HEK293 (cell line): Measurements from ENCODE around the gene PRKCE.

ENCODE experiments used
- ELK4 ChIP-seq: IDR thresholded peaks from 2 replicates; pipeline ENCODE4 v1.6.1; 2011; ENCODE audit warnings: mild to moderate bottlenecking, low read depth, low read length, borderline replicate concordance
- YY1 ChIP-seq: fragments of 450-650 bp; formaldehyde crosslinking; IDR thresholded peaks from 2 replicates; pipeline ENCODE4 v1.5.1; 2018; ENCODE audit warnings: missing biosample characterization, missing genetic modification characterization
- ZSCAN30 ChIP-seq: fragments of 450-650 bp; IDR thresholded peaks from 2 replicates; pipeline ENCODE4 v1.5.1; 2018; ENCODE audit warnings: missing biosample characterization, mild to moderate bottlenecking, missing genetic modification characterization, moderate library complexity

- TF ChIP-seq YY1 (tag by site-specific recombination) (no peak), ELK4 (no peak), ZSCAN30 (no peak)
These were observed 63.2 kb downstream of the PRKCE start for GRCh38 chr2:45714679-45715078.
